H9 (cell line): ENCODE data around the gene IFIT1. TPM values are rescaled to one million over a fixed set of nuclear protein-coding genes. Genes with fewer than 3 reads are reported as not detected.

ENCODE experiments used
- DNase-seq: peaks from one replicate; pipeline ENCODE4 v3.0.0-alpha.2; 2017
- H2AFZ ChIP-seq: one replicate; pipeline ENCODE4 v1.6.1; 2013; ENCODE audit warnings: mild to moderate bottlenecking, low read length, control low read depth, moderate library complexity
- H2AK5ac ChIP-seq: 2 replicates; pipeline ENCODE4 v1.6.1; 2013; ENCODE audit warnings: low read length, control low read depth, mixed read lengths; ENCODE audit not compliant: insufficient read length
- H2BK120ac ChIP-seq: one replicate; pipeline ENCODE4 v1.6.1; 2013; ENCODE audit warnings: low read depth, mild to moderate bottlenecking, low read length, control low read depth, inconsistent platforms; ENCODE audit not compliant: poor library complexity, severe bottlenecking
- H2BK12ac ChIP-seq: 2 replicates; pipeline ENCODE4 v1.6.1; 2013; ENCODE audit warnings: low read length, control low read depth, mixed read lengths, low read depth; ENCODE audit not compliant: insufficient read length
- H2BK15ac ChIP-seq: 2 replicates; pipeline ENCODE4 v1.6.1; 2013; ENCODE audit warnings: low read depth, low read length, control low read depth
- H2BK20ac ChIP-seq: one replicate; pipeline ENCODE4 v1.6.1; 2013; ENCODE audit warnings: low read depth, mild to moderate bottlenecking, low read length, control low read depth, inconsistent platforms; ENCODE audit not compliant: poor library complexity, severe bottlenecking
- H2BK5ac ChIP-seq: 2 replicates; pipeline ENCODE4 v1.6.1; 2013; ENCODE audit warnings: low read length, control low read depth, mixed read lengths; ENCODE audit not compliant: insufficient read length
- H3K14ac ChIP-seq: 2 replicates; pipeline ENCODE4 v1.6.1; 2013; ENCODE audit warnings: low read length, control low read depth; ENCODE audit not compliant: insufficient read depth
- H3K18ac ChIP-seq: 2 replicates; pipeline ENCODE4 v1.6.1; 2013; ENCODE audit warnings: low read depth, mild to moderate bottlenecking, mixed read lengths, low read length, control low read depth; ENCODE audit not compliant: insufficient read length
- H3K23ac ChIP-seq: 2 replicates; pipeline ENCODE4 v1.6.1; 2013; ENCODE audit warnings: low read length, control low read depth, mixed read lengths, low read depth; ENCODE audit not compliant: insufficient read length
- H3K23me2 ChIP-seq: 2 replicates; pipeline ENCODE4 v1.6.1; 2013; ENCODE audit warnings: low read depth, mild to moderate bottlenecking, mixed read lengths, low read length, control low read depth; ENCODE audit not compliant: insufficient read length, poor library complexity, severe bottlenecking
- H3K27ac ChIP-seq: 2 replicates; pipeline ENCODE4 v1.5.1; 2013; ENCODE audit warnings: low read length, control low read depth, mixed read lengths, low read depth; ENCODE audit not compliant: insufficient read length
- H3K27me3 ChIP-seq: 2 replicates; pipeline ENCODE4 v1.6.1; 2013; ENCODE audit warnings: low read length, control low read depth, inconsistent platforms; ENCODE audit not compliant: insufficient read depth
- H3K4ac ChIP-seq: 2 replicates; pipeline ENCODE4 v1.6.1; 2013; ENCODE audit warnings: low read depth, mild to moderate bottlenecking, control low read depth, inconsistent platforms, low read length, moderate library complexity
- H3K4me1 ChIP-seq: 2 replicates; pipeline ENCODE4 v1.6.1; 2013; ENCODE audit warnings: low read length, control low read depth, inconsistent platforms; ENCODE audit not compliant: insufficient read depth
- H3K4me2 ChIP-seq: 2 replicates; pipeline ENCODE4 v1.6.1; 2013; ENCODE audit warnings: low read length, control low read depth, mixed read lengths; ENCODE audit not compliant: insufficient read length, insufficient read depth
- H3K56ac ChIP-seq: 2 replicates; pipeline ENCODE4 v1.6.1; 2013; ENCODE audit warnings: low read depth, mild to moderate bottlenecking, mixed read lengths, low read length, control low read depth; ENCODE audit not compliant: insufficient read length
- H3K79me1 ChIP-seq: 2 replicates; pipeline ENCODE4 v1.6.1; 2013; ENCODE audit warnings: low read depth, mild to moderate bottlenecking, moderate library complexity, low read length, control low read depth, inconsistent platforms; ENCODE audit not compliant: insufficient read depth, poor library complexity, severe bottlenecking
- H3K79me2 ChIP-seq: 2 replicates; pipeline ENCODE4 v1.6.1; 2013; ENCODE audit warnings: low read length, control low read depth, inconsistent platforms; ENCODE audit not compliant: insufficient read depth
- H3K9ac ChIP-seq: 2 replicates; pipeline ENCODE4 v1.6.1; 2013; ENCODE audit warnings: low read length, control low read depth, mixed read lengths; ENCODE audit not compliant: insufficient read length; ENCODE audit errors: extremely low read depth
- H3K9me3 ChIP-seq: one replicate; pipeline ENCODE4 v1.6.1; 2013; ENCODE audit warnings: low read depth, low read length, inconsistent platforms; ENCODE audit not compliant: control insufficient read depth
- H3T11ph ChIP-seq: one replicate; pipeline ENCODE4 v1.6.1; 2013; ENCODE audit warnings: mild to moderate bottlenecking, low read length, control low read depth, inconsistent platforms
- H4K20me1 ChIP-seq: one replicate; pipeline ENCODE4 v1.6.1; 2013; ENCODE audit not compliant: control insufficient read depth, insufficient read length, insufficient read depth
- H4K5ac ChIP-seq: 2 replicates; pipeline ENCODE4 v1.6.1; 2013; ENCODE audit warnings: low read depth, mild to moderate bottlenecking, mixed read lengths, low read length, control low read depth; ENCODE audit not compliant: insufficient read length
- H4K8ac ChIP-seq: replicated peaks from 2 replicates; pipeline ENCODE4 v1.6.1; 2013; ENCODE audit warnings: low read length, control low read depth, mixed read lengths, low read depth; ENCODE audit not compliant: insufficient read length
- H4K91ac ChIP-seq: 2 replicates; pipeline ENCODE4 v1.6.1; 2013; ENCODE audit warnings: low read depth, mild to moderate bottlenecking, moderate library complexity, mixed read lengths, low read length, control low read depth; ENCODE audit not compliant: insufficient read length
- H3K27ac Mint-ChIP-seq, 3 experiments: 2 replicates in 2 of 3; 3 replicates in 1 of 3; pipeline ENCODE4 v1.8.0; 2020 to 2021; ENCODE audit warnings: mixed read lengths in 3 of 3, mild to moderate bottlenecking in 1 of 3, moderate library complexity in 1 of 3
- H3K27me3 Mint-ChIP-seq: 2 replicates; pipeline ENCODE4 v1.8.0; 2021; ENCODE audit warnings: low read depth, mild to moderate bottlenecking, moderate library complexity, mixed read lengths
- H3K36me3 Mint-ChIP-seq, 3 experiments: 2 replicates in 2 of 3; 3 replicates in 1 of 3; pipeline ENCODE4 v1.8.0; 2020 to 2021; ENCODE audit warnings: low read depth in 3 of 3, mixed read lengths in 3 of 3; ENCODE audit not compliant: insufficient read depth in 1 of 3
- H3K4me1 Mint-ChIP-seq, 2 experiments: 2 replicates each; pipeline ENCODE4 v1.8.0; 2020; ENCODE audit warnings: mixed read lengths in 2 of 2
- H3K4me3 Mint-ChIP-seq, 2 experiments: 2 replicates in 1 of 2; 3 replicates in 1 of 2; pipeline ENCODE4 v1.8.0; 2020 to 2021; ENCODE audit warnings: mild to moderate bottlenecking in 2 of 2, mixed read lengths in 2 of 2, moderate library complexity in 1 of 2
- H3K9me3 Mint-ChIP-seq, 2 experiments: 2 replicates in 1 of 2; 3 replicates in 1 of 2; pipeline ENCODE4 v1.8.0; 2020; ENCODE audit warnings: mild to moderate bottlenecking in 2 of 2, mixed read lengths in 2 of 2, moderate library complexity in 1 of 2
- CTCF ChIP-seq: fragments of 200-600 bp; sonication (generic); conservative IDR thresholded peaks from 3 replicates; pipeline ENCODE4 v1.8.0; 2021; ENCODE audit warnings: antibody characterized with exemption, mild to moderate bottlenecking
- WGBS: extraction: QIAGEN DNeasy Blood & Tissue Kit; methylation state at CpG from one replicate; pipeline ENCODE4 v1.1.7; 2013; ENCODE audit warnings: missing lambda C conversion rate, low lambda C conversion rate, mixed read lengths; ENCODE audit not compliant: insufficient read length; ENCODE audit errors: extremely low coverage; 5-methylcytosine and 5-hydroxymethylcytosine counted together
- total RNA-seq: library from RNA; stranded (reverse); gene quantifications from 2 replicates; pipeline ENCODE4 v1.2.1, GENCODE V29; 2021

The IFIT1 gene
- total RNA-seq, 1 experiment from 2014 or later = 1.2 TPM

GRCh38 chr10:89452193-89452592 is 59.8 kb downstream of the IFIT1 start:
- H3K23me2 ChIP-seq = no peaks in the 10 kb centered on the region
- Mint-ChIP-seq H3K4me3 (no peak overlapping the region), H3K27ac (no peak overlapping the region), H3K36me3 (no peaks in the 10 kb centered on the region; a peak in 1 of 7 replicates), H3K9me3 (no peaks in the 10 kb centered on the region; a peak in 1 of 5 replicates), H3K4me1 (peaks cover 0 to 6% of the 10 kb centered on the region in 2 experiments; a peak in 2 of 4 replicates), H3K27me3 (peaks cover 4% of the 10 kb centered on the region)
- no peak for DNase-seq
- H4K8ac ChIP-seq = no peak overlapping the region
- no peak overlapping the region for H2BK12ac ChIP-seq
- no peak overlapping the region for H3K27ac ChIP-seq
- H2BK15ac ChIP-seq = no peak overlapping the region
- H4K5ac ChIP-seq = no peak overlapping the region
- H3K14ac ChIP-seq = no peak overlapping the region
- no peak overlapping the region for H3K18ac ChIP-seq
- H4K91ac ChIP-seq = no peak overlapping the region
- no peaks in the 10 kb centered on the region for H3K27me3 ChIP-seq
- H3K9ac ChIP-seq = no peak overlapping the region
- no peaks in the 10 kb centered on the region for H3K79me1 ChIP-seq
- no peak overlapping the region for H2BK5ac ChIP-seq
- H2BK20ac ChIP-seq = no peak overlapping the region
- no peak overlapping the region for H3K23ac ChIP-seq
- no peak overlapping the region for H3K56ac ChIP-seq
- H3K79me2 ChIP-seq = no peaks in the 10 kb centered on the region
- no peaks in the 10 kb centered on the region for H4K20me1 ChIP-seq
- H3K9me3 ChIP-seq = no peaks in the 10 kb centered on the region
- no peak for TF ChIP-seq CTCF
- no CpG with 5 or more reads among the region's 1 CpG for WGBS
- no peak overlapping the region for H3T11ph ChIP-seq
- H3K4me1 ChIP-seq = no peaks in the 10 kb centered on the region; the same call in 1 of the 2 replicates
- no peak overlapping the region for H3K4me2 ChIP-seq
- H2AFZ ChIP-seq = no peak overlapping the region
- no peak overlapping the region for H2AK5ac ChIP-seq
- no peak overlapping the region for H3K4ac ChIP-seq
- H2BK120ac ChIP-seq = no peak overlapping the region
